ENCODE measurements around the gene SLC25A13. TPM values are rescaled to one million over a fixed set of nuclear protein-coding genes. Genes with fewer than 3 reads are reported as not detected.

The SLC25A13 gene
- total RNA-seq, 1 donor, result 19.2 TPM

GRCh38 chr7:96120445-96121225, 201.3 kb downstream of the SLC25A13 start:
- H3K4me1 ChIP-seq (ENCODE audit: insufficient read depth, low read length), result no peaks in the 10 kb centered on the region
- TF ChIP-seq, protein P1, sequence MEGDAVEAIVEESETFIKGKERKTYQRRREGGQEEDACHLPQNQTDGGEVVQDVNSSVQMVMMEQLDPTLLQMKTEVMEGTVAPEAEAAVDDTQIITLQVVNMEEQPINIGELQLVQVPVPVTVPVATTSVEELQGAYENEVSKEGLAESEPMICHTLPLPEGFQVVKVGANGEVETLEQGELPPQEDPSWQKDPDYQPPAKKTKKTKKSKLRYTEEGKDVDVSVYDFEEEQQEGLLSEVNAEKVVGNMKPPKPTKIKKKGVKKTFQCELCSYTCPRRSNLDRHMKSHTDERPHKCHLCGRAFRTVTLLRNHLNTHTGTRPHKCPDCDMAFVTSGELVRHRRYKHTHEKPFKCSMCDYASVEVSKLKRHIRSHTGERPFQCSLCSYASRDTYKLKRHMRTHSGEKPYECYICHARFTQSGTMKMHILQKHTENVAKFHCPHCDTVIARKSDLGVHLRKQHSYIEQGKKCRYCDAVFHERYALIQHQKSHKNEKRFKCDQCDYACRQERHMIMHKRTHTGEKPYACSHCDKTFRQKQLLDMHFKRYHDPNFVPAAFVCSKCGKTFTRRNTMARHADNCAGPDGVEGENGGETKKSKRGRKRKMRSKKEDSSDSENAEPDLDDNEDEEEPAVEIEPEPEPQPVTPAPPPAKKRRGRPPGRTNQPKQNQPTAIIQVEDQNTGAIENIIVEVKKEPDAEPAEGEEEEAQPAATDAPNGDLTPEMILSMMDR (IDR thresholded peaks at IDR 0.05; ENCODE audit: extremely low read depth, low read depth, low read length), result no peak
- peaks cover 4% of the 10 kb centered on the region for H3K36me3 ChIP-seq (ENCODE audit: insufficient read depth, low read length)
- H3K4me2 ChIP-seq (ENCODE audit: insufficient read depth, low read length), result no peak overlapping the region
- no peak for DNase-seq (ENCODE audit: insufficient read length, low spot score, missing footprints)
- H3K27me3 ChIP-seq (ENCODE audit: insufficient read depth, low read length), result no peaks in the 10 kb centered on the region
- no peak overlapping the region for H2AFZ ChIP-seq (ENCODE audit: low read length)
- no peak overlapping the region for H3K4me3 ChIP-seq (ENCODE audit: insufficient read depth, low read length)
- no peaks in the 10 kb centered on the region for H3K79me2 ChIP-seq (ENCODE audit: insufficient read depth, low read length)
- no peak overlapping the region for H3K27ac ChIP-seq (ENCODE audit: low read depth, low read length)
- H3K9me3 ChIP-seq (ENCODE audit: low read depth, low read length), result no peaks in the 10 kb centered on the region
- no peaks in the 10 kb centered on the region for H4K20me1 ChIP-seq (ENCODE audit: insufficient read depth, low read length)

- Histone ChIP-seq H3K4me3 (ENCODE audit: insufficient read depth, low read length) (peak overlapping the region; percentile 41), H3K9me3 (ENCODE audit: low read depth, low read length) (no peaks in the 10 kb centered on the region), H3K4me2 (ENCODE audit: insufficient read depth, low read length) (peak overlapping the region; percentile 23), H2AFZ (ENCODE audit: low read length) (peak overlapping the region; percentile 36), H3K79me2 (ENCODE audit: insufficient read depth, low read length) (no peaks in the 10 kb centered on the region), H3K27me3 (ENCODE audit: insufficient read depth, low read length) (no peaks in the 10 kb centered on the region), H3K27ac (ENCODE audit: low read depth, low read length) (no peak overlapping the region), H3K4me1 (ENCODE audit: insufficient read depth, low read length) (no peaks in the 10 kb centered on the region), H4K20me1 (ENCODE audit: insufficient read depth, low read length) (no peaks in the 10 kb centered on the region), H3K36me3 (ENCODE audit: insufficient read depth, low read length) (peaks cover 4% of the 10 kb centered on the region)
- DNase-seq (ENCODE audit: insufficient read length, low spot score, missing footprints), result no peak
- TF ChIP-seq, protein P1 (IDR thresholded peaks at IDR 0.05; ENCODE audit: extremely low read depth, low read depth, low read length), result no peak
Observed at GRCh38 chr7:96118449-96119001, 203.4 kb downstream of the SLC25A13 start.

GRCh38 chr7:96116173-96116572, 205.7 kb downstream of the SLC25A13 start:
- TF ChIP-seq, protein P1 (IDR thresholded peaks at IDR 0.05; ENCODE audit: extremely low read depth, low read depth, low read length), result no peak
- H4K20me1 ChIP-seq (ENCODE audit: insufficient read depth, low read length), result no peaks in the 10 kb centered on the region
- no peak for DNase-seq (ENCODE audit: insufficient read length, low spot score, missing footprints)
- H3K27ac ChIP-seq (ENCODE audit: low read depth, low read length), result no peak overlapping the region
- H3K36me3 ChIP-seq (ENCODE audit: insufficient read depth, low read length), result peaks cover 4% of the 10 kb centered on the region
- no peaks in the 10 kb centered on the region for H3K79me2 ChIP-seq (ENCODE audit: insufficient read depth, low read length)
- no peak overlapping the region for H3K4me3 ChIP-seq (ENCODE audit: insufficient read depth, low read length)
- no peaks in the 10 kb centered on the region for H3K4me1 ChIP-seq (ENCODE audit: insufficient read depth, low read length)
- no peak overlapping the region for H3K4me2 ChIP-seq (ENCODE audit: insufficient read depth, low read length)
- H3K9me3 ChIP-seq (ENCODE audit: low read depth, low read length), result no peaks in the 10 kb centered on the region
- no peak overlapping the region for H2AFZ ChIP-seq (ENCODE audit: low read length)
- H3K27me3 ChIP-seq (ENCODE audit: insufficient read depth, low read length), result no peaks in the 10 kb centered on the region

DNA sequence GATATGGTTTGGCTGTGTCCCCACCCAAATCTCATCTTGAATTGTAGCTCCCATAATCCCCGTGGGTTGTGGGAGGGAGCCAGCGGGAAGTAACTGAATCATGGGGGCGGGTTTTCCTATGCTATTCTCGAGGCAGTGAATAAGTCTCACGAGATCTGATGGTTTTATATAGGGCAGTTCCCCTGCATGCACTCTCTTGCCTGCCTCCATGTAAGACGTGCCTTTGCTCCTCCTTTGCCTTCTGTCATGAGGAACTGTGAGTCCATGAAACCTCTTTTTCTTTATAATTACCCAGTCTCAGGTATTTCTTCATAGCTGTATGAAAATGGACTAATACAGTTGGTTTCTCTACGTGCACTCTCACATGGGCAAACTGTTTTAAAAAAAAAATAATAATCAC, 207.7 kb downstream of the SLC25A13 start:
- Histone ChIP-seq H4K20me1 (ENCODE audit: insufficient read depth, low read length) (no peaks in the 10 kb centered on the region), H3K27ac (ENCODE audit: low read depth, low read length) (no peak overlapping the region), H2AFZ (ENCODE audit: low read length) (no peak overlapping the region), H3K9me3 (ENCODE audit: low read depth, low read length) (no peaks in the 10 kb centered on the region), H3K27me3 (ENCODE audit: insufficient read depth, low read length) (no peaks in the 10 kb centered on the region), H3K4me2 (ENCODE audit: insufficient read depth, low read length) (no peak overlapping the region), H3K4me3 (ENCODE audit: insufficient read depth, low read length) (no peak overlapping the region), H3K79me2 (ENCODE audit: insufficient read depth, low read length) (no peaks in the 10 kb centered on the region), H3K36me3 (ENCODE audit: insufficient read depth, low read length) (no peaks in the 10 kb centered on the region), H3K4me1 (ENCODE audit: insufficient read depth, low read length) (no peaks in the 10 kb centered on the region)
- TF ChIP-seq, protein P1 (IDR thresholded peaks at IDR 0.05; ENCODE audit: extremely low read depth, low read depth, low read length), result no peak
- no peak for DNase-seq (ENCODE audit: insufficient read length, low spot score, missing footprints)

Measured in osteoblast (primary cell).